H1 (cell line): ENCODE results near the gene MSI2. TPM values are rescaled to one million over a fixed set of nuclear protein-coding genes. Genes with fewer than 3 reads are reported as not detected.

ENCODE experiments used
- ATF3 ChIP-seq: IDR thresholded peaks from 2 replicates; pipeline ENCODE4 v1.6.1; 2011; ENCODE audit warnings: low read depth, mild to moderate bottlenecking, low read length; ENCODE audit not compliant: insufficient read depth
- CBX8 ChIP-seq: fragments of 300-800, 300-1000 bp; sonication (generic); IDR thresholded peaks from 2 replicates; pipeline ENCODE4 v1.7.1; 2016; ENCODE audit warnings: low read depth, low read length, borderline replicate concordance
- CEBPB ChIP-seq: IDR thresholded peaks from 2 replicates; pipeline ENCODE4 v1.6.1; 2012; ENCODE audit warnings: low read depth, low read length
- POLR2A ChIP-seq, 2 experiments: IDR thresholded peaks; 1 replicate in 1 of 2; 2 replicates in 1 of 2; pipeline ENCODE4 v1.6.1; 2011; ENCODE audit warnings: low read depth in 2 of 2, low read length in 2 of 2, mild to moderate bottlenecking in 2 of 2; ENCODE audit errors: control extremely low read depth in 1 of 2
- SIRT6 ChIP-seq: IDR thresholded peaks from one replicate; pipeline ENCODE4 v1.7.1; 2012; ENCODE audit warnings: low read length, inconsistent platforms
- polyA plus RNA-seq, 7 experiments: library from polyadenylated mRNA; depleted of rRNA in 3 of 7; stranded (reverse) in 5 of 7; unstranded in 2 of 7; fragments of >200 nt in 5 of 7; fragments of 200-250 nt in 2 of 7; gene quantifications; 1 replicate in 5 of 7; 2 replicates in 1 of 7; 4 replicates in 1 of 7; pipeline versions ENCODE4 v1.2.1 to v1.2.3, GENCODE V29; 2011 to 2013; ENCODE audit warnings: missing spikeins in 2 of 7, mixed read lengths in 2 of 7
- total RNA-seq: library from RNA; stranded (reverse); fragmentation: NEBNext Ultra II Directional; extraction: Animal tissue kit (Norgen Biotek cat#: 25700); gene quantifications from 2 replicates; pipeline ENCODE4 v1.2.1, GENCODE V29; 2021

MSI2 gene
- total and polyA plus RNA-seq, 2 of the 8 experiments (the other 6 are each of a cell fraction or from before 2014, with no cell fraction given), result 36.7 to 80.6 TPM

DNA sequence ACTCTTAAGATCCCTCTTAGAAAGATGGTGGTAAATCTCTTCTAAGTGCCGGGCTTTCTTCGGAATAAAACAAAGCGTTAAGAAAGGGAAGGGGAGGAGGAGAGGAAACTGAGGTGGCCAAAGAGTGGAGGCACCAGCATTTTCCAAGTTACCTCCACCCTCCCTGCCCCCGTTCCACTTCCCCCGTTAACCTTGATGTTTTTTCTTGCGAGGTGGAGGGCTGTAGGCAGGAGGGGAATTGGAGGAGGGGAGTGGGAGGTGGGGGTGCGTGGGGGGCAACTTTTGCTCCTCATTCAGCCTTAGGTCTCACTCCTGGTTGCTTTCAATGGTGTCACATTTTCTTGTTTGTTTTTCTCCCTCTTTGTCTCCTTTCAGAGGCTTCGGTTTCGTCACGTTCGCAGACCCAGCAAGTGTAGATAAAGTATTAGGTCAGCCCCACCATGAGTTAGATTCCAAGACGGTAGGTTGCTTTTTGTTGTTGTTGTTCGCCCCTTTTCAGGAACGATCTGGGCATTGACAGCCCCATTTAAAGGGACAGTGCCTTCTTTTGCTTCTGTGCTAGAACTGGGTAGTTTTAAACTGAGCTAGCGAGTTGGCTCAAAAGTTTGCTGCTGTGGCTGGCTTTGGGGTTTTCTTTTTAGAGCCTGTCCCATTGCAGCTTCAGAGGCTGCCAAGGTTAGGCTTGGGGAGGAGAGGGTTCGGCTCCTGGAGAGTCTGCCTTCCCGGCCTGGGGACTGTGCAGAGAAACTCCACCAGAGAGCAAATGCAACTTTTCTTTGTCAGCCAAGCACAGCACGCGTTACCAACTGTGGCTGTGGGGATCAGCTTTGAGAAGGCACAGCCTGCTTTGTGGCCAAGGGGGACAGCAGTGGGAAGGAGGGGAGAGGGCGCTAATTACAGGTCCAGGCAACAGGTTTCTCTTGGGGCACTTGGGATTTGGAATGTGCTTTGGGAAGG lies 1.9 kb downstream of the MSI2 start (continued):
- TF ChIP-seq CEBPB (0 out of 2 replicates have a peak, but pooled peaks have one; percentile 0), SIRT6 (no peak), CBX8 (no peak), POLR2A (IDR thresholded peaks at IDR 0.05; ENCODE audit: control extremely low read depth in 1 of 2, low read depth in 2 of 2, low read length in 2 of 2) (no peak), ATF3 (no peak)
